HG03469 (cell line): ENCODE results near the gene TMIGD3.

Experiments used
- ATAC-seq: cut with Tn5 transposase; IDR thresholded peaks from one replicate; pipeline ENCODE4 v1.9.1; 2021; ENCODE audit warnings: mild to moderate bottlenecking, moderate library complexity, moderate number of reproducible peaks; ENCODE audit not compliant: unreplicated experiment

Gene TMIGD3

DNA sequence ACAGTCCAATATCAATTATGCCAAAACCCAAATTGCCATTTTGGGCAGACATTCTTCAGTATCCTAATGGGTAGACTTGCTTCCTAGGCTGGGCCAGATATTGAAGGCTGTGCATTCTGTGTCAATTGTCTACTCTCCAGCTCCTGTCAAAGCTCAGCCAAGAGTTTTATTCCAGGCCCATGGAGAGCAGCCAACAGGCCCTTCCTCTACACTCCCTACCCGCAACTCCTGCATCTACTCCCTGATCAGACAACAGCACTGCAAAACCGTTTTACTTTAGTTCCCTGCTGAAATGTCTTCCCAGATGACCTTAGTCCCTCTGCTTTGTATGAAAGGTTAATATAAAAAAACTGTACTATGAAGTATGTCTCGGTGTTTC, 6.6 kb upstream of the TMIGD3 start:
- no peak for ATAC-seq

DNA sequence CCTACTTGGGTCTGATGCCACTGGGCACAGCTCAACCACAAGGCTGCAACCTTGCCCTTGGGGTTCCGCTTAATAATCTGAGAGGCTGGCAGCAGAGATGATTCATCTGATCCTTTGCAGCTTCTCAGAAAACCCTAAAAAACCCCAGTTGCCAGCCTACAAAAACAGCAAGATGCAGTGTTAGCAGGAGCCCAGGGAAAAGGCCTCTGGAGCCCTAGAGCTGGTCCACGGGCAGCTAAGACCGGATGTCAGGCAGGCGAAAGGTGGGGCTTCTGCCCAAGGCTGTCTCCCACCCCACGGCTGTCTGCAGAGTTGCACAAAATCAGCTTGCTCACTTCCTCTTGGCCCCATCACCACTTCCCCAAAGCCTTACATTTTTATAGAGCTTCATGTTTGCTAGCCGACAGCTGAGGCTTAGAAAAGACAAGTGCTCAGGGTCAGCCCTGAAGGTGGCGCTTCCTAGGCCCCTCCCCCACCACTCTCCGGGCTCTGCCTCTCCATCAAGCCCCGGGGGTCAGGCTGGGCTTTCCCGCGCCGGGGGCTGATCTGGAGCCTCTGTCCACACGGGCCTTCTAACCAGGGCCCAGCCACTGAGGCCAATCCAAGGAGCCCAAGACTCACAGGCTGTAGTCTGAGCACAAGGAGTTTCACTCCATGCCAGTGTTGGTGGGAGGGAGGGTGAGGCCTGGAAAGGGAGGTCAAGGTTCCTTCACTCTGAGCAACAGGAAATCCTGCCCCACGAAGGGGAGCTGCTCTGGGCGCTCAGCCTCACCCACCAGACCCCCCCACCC, 4.2 kb upstream of the TMIGD3 start:
- ATAC-seq = peak; percentile 37

DNA sequence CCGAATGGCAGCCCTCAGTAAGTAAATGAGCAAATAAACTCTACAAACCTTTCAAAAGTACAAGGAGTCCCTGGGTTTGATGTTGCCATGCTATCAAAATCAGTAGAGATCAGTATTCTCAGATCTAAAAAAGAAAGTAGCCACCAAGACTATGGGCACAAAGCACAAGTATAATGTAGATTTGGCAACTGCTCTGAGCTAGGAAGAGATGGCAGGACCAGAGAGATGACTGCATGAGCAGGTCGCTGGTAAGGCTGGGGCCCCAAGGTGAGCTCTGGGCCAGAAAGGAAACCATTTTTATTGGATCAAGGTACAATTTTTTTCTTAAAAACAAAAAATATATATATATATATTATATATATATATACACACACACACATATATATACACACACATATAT, 3.1 kb upstream of the TMIGD3 start:
- ATAC-seq = no peak

DNA sequence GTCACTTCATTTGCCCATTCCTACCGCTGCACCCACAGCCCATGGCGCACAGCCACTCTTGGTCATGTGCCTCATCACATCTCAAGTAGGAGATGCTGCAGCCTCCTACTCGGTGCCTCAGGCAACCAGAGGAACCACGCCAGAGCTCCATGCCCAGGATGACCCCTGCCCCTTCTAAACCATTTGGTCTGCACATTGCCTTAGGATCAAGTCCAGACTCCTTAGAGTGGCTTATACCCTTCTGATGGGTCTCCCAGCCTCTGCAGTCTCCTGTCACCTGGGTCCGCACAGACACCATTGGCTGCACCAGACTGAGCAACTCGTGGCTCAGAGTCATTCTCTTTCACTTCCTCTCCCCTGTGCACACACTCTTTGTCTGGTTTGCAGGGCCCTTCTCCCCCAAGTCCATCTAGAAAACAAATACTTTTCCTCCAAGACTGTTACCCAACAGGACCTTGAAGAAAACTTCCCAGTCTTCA, 2.2 kb upstream of the TMIGD3 start:
- ATAC-seq = peak; percentile 47

DNA sequence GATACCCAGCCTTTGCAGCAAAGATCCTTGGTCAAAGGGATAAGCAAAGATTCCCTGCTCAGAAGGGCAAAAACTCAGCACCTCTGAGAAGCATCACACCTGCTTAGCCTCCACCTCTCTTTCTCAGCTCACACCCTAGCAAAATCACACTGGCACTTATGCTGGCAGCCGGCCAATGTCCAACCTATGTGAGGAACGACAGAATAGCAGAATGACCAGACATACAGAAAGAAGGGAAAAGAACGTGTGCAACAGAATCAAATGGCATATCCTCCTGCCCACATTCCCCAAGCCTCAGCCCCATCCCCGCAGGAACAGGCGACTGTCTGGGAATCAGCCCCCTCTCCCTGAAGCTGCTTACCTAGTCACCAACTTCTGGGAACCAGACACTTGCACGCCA, 664 bp upstream of the TMIGD3 start:
- no peak for ATAC-seq

DNA sequence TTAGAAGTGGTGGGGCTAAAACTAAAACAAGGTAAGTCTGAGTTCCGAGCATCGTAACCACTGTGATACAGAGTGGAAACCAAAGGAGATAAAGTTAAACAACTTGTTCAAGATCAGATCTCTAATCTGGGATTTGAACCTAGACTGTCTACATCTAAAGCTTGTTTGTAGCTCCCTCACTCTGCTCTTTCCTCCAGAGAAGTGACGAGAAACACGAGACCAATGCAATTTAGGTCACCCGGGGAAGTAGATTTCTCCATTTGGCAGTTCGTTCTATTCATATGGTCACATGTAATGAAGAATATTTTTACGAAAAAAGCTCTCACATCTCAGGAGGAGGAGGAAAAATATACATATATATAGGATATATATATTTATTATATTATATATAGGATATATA, 1.8 kb downstream of the TMIGD3 start:
- ATAC-seq = no peak

DNA sequence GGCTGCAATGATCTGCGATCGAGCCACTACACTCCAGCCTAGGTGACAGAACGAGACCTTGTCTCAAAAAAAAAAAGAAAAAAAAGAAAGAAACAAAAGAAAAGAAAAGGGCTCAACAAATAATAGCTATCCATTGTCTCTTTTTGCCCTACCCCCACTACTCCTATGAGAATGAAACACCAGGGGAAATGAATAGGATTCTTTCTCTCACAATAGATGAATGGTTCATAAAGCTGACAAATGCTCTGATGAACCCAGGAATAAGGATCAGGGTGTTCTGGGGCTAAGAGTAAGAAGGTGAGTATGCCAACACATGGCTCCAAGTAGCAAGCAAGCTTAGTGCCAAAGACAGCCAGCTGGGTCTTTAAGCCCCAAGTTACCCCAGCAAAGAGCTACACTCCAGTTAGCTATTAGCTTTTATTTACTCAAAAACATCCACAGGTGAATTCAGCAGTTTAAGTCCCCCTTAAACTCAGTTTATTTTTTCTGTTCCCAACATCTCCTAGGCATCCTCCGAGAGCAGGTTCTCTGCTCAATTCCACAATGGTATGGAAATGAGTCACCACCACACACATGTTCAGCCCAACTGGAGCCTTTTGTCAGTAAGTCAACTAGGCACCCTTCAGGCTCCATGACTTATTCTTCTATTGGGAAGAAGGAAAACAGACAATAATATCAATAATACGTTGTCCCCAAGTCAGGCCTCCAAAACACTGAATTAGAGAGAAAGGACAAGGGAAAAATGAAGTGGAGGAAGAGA, 4.2 kb downstream of the TMIGD3 start:
- no peak for ATAC-seq

DNA sequence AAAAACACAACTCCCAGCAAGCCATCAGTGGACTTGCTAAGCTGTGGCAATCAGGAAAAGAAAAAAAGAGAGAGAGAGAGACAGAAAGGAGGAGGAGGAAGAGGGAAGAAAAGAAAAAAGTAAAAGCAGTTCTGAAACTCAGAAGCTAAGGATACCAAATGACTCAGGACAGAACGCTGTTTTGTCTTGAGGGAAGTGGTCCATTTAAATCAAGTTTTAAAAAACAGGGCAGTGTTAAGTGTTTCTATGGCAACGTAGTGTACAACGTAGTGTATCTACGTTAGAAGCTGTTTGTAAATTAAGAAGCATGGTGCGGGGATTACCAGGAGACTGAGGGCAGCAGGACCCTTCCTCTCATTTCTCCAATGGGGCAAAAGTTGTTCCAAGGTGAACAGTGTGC, 5.8 kb downstream of the TMIGD3 start:
- ATAC-seq = no peak

DNA sequence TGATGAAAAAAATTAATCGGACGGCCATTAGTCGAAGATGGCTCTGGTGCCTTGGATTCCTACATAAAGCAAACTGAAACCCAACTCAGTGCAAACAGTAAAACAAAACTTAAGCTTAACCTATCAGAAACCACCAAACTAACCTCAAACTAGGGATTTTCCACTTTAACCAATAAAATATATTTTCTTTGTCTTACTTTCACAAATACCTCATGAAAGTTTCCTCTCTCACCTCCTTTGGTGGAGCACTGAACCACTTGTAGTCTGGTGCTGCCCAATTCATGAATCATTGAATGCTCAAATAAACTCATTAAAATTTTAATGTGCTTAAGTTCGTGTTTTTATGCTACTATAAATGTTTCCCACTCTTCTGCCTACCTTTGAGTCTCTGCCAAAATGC, 7.0 kb downstream of the TMIGD3 start:
- ATAC-seq = no peak

DNA sequence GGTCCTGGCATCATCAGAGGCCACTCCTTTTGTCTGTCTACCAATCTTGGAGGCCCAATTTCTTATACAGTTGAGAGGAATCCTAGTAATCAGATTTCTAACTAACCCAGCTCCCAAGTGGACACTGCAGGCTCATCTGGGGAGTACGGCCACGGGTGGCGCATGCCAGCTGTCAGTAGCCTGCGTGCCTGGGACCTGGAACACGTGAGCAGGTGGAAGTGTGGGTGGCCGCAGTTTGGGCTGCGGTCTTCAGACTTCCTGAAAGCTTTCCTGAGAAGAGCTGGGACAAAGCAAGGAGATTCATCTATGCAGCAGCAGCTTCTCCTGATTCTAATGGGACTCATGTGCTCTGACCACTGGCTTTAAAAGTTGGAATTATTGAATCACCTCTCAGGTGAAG, 12.4 kb downstream of the TMIGD3 start:
- no peak for ATAC-seq

DNA sequence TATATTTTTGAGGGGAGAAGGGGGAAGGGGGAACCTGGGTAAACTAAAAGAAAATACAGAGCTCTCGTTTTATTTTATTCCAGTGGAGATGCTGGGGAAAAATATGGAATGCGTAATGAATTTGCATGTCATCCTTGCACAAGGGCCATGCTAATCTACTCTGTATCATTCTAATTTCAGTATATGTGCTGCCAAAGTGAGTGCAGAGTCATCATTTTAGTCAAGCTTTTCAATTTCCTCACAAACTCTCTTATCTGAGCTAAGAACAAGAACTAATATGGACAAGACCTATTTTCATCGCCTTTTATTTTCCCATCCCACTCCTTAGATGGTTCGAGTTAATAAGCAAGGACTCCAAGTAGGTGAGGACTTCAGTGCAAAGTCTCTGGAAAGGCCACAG, 13.2 kb downstream of the TMIGD3 start:
- no peak for ATAC-seq

DNA sequence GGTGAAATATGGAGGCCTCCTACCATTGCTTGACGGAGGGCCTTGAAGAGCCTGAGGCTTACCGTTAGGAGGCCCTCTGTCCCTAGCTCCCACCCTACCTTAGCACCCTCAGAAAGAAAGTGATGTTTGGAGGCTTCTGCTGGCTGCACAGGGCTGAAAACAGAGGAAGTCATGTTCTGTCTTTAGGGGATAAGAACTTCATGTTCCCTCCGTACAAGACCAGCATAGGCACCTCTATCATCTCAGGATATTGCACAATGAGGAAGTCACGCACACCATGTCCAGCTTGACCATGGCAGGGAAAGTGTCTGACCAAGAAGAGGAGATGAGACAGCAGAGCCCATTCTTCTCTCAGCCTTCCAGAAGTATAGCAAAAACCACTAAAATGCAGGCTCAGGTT, 13.8 kb downstream of the TMIGD3 start:
- no peak for ATAC-seq

DNA sequence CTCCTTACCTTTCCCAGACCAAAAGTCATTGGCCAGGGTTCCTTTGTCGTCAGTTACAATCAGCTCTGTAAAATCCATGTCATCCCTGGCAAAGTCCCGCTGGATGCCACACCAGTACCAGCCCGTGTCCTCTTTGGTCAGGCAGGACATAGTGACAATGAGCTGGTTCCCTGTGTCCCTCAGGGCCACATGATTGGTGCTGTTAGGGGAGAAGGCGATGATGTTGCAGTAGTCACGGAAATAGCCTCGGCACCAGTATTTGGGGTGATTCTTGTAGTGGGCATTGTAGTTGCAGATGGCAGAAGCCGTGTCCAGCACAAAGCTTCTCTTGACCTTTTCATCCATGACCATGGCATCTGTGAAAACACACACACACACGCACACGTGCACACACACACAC, 14.8 kb downstream of the TMIGD3 start:
- no peak for ATAC-seq

DNA sequence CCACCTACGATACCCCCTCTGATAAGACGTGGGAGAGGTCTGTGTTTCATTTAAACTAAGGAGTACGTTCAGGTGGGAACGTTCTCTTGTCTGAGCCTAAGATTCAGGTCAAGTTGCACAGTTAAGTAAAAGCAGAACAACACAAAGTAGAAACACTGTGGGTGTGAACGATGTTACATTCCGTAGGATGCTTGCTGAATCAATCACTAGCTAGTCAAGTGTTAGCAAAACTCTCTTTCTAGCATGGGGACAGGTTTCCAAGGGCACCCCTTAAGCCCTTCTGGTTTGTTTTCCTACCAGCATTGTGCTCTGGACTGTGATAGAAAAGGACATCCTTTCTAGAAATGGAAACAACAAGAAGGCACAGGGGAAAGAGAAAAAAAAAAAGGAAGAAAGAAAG, 16.3 kb downstream of the TMIGD3 start:
- ATAC-seq = no peak

DNA sequence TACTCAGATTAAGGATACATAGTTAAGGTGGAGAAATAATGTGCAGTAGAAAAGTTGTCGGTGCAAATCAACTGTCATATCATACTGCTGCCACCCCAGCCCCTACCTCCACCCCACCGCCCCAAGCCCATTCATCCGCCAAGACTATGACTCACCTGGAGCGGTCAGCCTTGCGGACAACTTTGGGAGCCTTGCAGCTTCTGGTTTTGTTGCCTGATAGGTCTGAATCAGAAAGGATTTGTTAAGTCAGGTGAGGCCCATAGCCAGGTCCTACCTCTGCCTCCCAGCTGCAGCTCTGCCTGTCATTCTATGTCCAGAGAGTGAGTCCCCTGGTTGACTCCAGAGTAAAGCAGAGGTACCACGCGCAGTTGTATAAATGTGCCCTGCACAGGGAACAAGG, 17.0 kb downstream of the TMIGD3 start:
- no peak for ATAC-seq

DNA sequence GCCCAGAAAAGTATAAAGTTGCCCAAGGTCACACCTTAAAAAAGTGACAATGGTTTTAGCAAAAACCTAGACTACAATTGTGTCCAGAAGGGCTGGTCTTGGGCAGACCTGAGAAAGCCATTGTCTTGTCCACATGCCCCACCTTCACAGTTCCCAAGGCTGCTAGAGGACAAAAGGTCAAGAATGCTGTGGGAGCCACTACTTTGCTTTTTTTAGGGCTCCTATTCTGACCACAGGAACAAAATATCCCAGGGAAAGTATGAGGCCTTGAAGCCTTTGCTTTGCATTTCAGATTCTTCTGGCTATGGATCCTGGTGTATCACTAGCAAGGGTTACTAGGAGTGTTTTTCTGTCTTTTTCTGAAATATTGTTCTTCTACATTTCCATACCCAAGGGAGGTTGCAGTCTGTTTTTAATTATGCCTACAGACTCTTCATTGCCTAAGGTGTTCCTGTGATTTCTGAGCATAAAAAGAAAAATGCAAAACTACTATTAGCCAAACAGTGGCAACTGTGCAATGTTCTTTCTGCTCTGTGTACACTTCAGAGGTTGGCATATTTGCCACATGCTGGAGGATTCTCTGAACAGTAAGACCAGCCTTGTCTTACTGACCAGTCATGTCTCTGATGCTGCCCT, 18.9 kb downstream of the TMIGD3 start:
- no peak for ATAC-seq

DNA sequence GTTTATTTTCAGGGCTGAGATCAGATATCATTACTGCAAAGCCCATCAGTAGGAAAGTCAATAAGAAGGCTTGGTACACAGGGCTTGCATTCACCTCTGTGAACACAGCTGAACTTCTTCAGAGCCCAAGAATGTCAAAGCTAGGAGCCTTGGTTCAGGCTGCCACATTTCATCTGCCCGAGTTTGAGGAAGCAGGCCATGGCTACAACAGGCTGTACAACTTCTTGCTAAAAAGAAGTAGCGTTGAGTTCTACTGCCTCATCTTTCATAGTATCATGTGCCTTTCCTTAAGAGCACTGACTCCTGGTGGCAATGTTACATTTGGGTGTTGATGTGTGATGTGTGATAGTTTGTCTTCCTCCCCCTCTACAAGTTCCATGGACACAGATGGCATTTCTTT, 19.6 kb downstream of the TMIGD3 start:
- ATAC-seq = no peak

DNA sequence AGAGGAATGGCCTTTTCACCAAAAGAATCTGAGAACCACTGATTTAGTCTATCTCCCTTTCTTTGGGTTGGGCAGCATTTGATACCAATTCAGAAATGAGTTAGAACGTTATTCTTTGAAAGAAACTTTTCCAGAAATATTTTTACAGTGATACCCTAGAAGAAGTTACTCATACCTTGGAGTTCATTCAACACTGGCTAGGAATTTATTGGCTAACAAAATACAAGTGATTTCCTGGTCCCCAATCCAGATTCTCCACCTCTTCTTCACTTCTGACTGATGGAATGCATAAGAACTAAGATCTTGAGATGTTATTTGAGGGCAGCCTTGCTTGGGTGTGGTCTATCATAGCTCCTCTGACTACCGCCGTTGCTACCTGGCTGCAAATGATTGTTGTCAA, 20.3 kb downstream of the TMIGD3 start:
- ATAC-seq = no peak

DNA sequence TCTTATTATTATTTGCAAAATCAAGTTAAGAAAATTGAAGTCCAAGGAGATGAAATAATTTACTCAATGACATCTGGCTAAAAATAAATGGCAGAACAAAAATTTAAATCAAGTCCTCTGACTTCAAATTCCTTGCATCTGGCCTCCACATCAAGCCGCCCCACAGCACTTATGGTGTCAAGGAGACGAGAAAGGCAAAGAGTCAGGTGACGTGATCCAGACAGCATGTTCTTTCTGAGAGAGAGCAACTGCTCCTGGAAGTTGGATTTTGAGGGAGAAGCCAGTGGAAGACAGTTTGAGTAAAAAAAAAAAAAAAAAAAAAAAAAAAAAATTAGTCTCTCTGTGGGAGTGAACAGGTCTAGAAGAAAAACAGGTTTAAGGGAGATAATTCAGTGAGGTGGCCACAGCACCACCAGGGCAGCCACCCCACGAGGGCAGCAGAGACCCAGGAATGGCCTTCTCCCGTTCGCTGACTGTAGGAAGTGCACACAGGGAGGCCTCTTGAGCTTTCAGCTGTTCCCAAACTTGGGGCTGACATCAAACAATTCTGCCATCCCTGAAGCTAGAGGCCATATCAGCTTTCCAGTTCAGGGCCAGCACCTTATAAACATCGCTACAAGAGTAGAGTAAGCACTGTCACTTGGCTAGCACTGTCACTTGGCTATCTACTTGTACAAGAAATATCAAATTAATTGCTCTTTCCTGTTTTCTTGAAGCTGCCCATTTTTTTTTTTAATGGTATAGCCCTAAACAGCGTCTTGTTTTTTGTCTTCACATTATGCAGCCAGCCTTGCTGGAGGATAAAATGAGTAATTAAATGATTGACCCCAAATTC, 21.8 kb downstream of the TMIGD3 start:
- ATAC-seq = no peak

DNA sequence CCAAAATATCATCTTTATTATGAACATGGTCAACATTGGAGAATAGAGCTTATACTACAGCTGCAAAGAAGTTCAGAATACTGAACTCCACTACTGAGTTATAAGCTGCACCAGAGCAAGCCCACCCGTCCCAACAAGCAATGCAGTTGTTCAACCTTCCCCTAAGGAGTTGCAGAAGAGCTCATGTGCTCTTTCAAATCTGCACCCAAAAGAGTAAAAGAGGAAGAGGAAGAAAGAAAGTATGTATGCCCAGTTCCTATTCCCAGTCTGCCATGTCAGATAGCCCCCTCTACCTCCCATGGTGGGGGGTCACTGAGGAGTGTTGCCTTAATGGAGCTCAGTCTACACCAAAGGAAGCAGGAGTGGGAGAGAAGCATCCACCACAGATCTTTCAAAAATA, 22.8 kb downstream of the TMIGD3 start:
- no peak for ATAC-seq

DNA sequence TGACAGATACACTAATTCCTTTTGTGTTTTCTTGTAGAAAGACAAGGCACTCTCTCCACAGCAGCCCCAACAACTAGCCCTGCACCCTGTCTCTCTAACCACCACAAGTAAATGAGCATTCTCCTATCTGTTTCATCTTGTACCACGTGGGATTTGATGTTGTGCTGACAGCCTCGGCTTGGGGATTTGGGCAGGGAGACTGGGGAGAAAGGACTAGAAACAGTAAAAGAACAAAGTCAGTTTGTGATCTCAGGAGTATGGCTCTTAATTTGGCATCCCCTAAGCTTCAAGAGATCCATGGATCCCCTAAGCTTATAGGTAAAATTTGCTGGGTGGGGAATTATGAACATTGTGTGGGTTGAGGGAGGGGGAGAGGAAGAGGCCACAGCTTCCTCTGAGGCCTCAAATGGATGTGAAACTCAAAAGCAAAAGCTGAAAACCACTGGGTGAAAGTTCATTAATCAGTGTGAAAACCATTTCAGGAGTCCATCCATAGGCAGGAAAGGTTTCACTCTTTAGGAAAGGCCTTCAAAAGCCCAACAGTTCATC, 26.6 kb downstream of the TMIGD3 start:
- ATAC-seq = no peak
